Gastrocnemius medialis (tissue), 4 donors: ENCODE measurements around the gene PPARA.

Experiments used
- POLR2A ChIP-seq, 2 donors: fragments of 450-650 bp; IDR thresholded peaks; one replicate each; pipeline ENCODE4 v1.6.1; 2017; ENCODE audit warnings: antibody characterized with exemption in 2 of 2, mild to moderate bottlenecking in 2 of 2, moderate library complexity in 2 of 2
- TF ChIP-seq, protein P1 (sequence below), 5 experiments: fragments of 450-650 bp in 3 of 5; fragments of 200-600 bp in 2 of 5; sonication (generic) in 2 of 5; IDR thresholded peaks in 4 of 5; conservative IDR thresholded peaks in 1 of 5; 1 replicate in 4 of 5; 2 replicates in 1 of 5; pipeline ENCODE4 v1.5.1; 2016 to 2019; ENCODE audit warnings: antibody characterized with exemption in 5 of 5, mild to moderate bottlenecking in 3 of 5, moderate library complexity in 3 of 5

DNA sequence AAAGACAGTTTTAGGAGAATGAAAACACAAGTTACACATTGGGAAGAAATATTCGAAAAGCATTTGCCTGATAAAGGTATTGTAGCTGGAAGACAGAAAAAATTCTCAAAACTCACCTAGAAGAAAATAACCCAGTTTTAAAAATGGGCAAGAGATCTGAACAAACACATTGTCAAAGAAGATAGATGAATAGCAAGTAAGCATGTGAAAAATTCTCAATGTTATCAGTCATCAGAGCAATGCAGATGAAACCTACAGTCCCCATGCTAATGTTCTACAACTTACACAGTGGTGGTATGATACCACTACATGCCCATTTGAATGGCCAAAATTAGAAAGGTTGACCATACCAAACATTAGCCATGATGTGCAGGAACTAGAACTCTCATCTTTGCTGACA is 29.4 kb downstream of the PPARA start:
- TF ChIP-seq, protein P1, sequence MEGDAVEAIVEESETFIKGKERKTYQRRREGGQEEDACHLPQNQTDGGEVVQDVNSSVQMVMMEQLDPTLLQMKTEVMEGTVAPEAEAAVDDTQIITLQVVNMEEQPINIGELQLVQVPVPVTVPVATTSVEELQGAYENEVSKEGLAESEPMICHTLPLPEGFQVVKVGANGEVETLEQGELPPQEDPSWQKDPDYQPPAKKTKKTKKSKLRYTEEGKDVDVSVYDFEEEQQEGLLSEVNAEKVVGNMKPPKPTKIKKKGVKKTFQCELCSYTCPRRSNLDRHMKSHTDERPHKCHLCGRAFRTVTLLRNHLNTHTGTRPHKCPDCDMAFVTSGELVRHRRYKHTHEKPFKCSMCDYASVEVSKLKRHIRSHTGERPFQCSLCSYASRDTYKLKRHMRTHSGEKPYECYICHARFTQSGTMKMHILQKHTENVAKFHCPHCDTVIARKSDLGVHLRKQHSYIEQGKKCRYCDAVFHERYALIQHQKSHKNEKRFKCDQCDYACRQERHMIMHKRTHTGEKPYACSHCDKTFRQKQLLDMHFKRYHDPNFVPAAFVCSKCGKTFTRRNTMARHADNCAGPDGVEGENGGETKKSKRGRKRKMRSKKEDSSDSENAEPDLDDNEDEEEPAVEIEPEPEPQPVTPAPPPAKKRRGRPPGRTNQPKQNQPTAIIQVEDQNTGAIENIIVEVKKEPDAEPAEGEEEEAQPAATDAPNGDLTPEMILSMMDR (IDR thresholded peaks at IDR 0.05 in 4 of 5, conservative IDR thresholded peaks at IDR 0.05 in 1 of 5), result no peak
- no peak for TF ChIP-seq POLR2A (IDR thresholded peaks at IDR 0.05)
